GM12878 (cell line): ENCODE measurements around the gene SNED1.

Experiments used
- POLR2A ChIP-seq: IDR thresholded peaks from 2 replicates; pipeline ENCODE4 v1.6.1; 2011; ENCODE audit warnings: low read depth, mild to moderate bottlenecking, low read length
- ZBED1 ChIP-seq: IDR thresholded peaks from 2 replicates; pipeline ENCODE4 v1.6.1; 2016; ENCODE audit warnings: borderline replicate concordance

- TF ChIP-seq POLR2A (no peak), ZBED1 (no peak)
These were observed 2.5 kb downstream of the SNED1 start for GRCh38 chr2:241000831-241001321.
